GM15510 (cell line): Measurements from ENCODE around the gene COBL.

ENCODE experiments used
- POLR2A ChIP-seq: IDR thresholded peaks from 3 replicates; pipeline ENCODE4 v1.6.1; 2011; ENCODE audit warnings: borderline replicate concordance; ENCODE audit not compliant: insufficient read length; ENCODE audit errors: extremely low read depth

COBL gene

DNA sequence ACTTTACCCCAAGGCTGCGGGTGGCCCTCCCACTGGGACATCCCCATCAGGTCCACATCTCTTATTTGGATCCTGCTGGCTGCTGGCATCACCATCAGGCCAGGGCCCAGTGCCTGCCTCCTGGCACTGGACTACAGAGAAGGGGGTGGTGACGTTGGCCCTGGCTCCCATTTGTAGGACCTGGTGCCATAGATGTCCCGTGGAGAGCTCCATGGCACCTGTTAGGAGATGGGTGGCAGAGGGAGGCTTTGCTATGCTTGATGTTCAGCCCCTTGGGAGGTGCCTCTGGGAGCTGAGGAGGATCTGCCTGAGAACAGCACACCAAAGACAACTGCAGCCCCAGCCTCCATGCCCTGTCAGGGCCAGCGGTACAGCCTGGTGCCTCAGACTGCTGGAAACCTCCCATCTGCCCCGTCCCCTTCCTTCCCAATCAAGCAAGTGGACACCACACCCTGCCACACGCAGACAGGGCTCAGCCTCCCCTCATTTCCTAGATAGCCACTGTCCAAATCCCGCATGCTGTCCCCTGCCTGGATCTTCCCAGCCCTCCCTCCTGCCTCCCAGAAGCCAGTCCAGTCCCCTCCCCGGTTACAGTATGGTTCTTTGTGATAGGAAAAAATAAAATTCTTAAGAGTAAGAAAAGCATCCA is 303.9 kb downstream of the COBL start:
- TF ChIP-seq POLR2A: no peak

DNA sequence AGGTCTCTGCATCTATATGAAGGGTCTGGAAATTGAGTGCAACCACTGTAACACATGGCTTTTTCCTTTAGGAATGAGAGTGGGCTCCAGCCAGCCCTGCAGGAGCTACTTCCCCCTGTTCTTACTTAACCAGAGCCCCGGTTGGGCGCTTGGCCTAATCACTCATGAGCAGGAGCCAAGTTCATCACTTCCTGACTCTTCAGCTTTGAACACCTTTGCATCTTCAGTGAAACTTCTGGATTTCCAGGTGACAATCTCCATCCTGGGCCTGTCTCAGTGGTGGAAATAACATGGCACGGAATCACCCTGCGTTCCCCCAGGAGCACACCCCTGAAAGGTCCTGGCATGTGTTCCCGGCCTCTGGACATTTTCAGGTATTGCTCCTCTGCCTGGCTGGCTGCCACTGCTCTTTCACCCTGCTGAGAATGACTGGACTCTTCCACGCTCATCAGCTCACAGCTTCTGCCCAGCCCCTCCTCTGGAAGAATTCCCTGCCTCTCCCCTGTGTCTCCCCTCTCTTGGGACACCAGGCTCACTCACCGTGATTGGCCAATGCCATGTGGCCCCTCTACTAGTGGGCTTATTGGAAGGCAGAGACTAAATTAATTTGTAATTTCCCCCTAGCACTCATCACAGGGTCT is 304.8 kb downstream of the COBL start:
- no peak for TF ChIP-seq POLR2A

DNA sequence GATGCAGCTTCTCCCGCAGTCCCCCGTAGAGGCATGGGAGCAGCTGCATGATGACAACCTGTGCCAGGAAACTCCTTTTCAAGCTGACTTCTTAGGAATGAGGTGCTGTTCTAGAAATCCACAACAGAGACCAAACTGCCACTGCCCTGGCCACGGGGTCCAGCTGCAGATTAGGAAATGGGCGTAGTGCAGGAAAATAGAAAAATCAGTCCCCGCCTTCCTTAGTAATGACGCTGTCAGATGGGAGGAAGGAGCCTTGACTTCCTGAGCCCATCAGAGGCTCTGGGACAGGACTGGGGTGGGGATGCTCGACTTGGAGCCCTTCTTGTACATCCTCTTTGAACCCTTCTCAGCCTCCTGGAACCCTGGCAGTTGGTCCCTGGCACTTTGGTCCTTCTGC is 306.1 kb downstream of the COBL start:
- no peak for TF ChIP-seq POLR2A

DNA sequence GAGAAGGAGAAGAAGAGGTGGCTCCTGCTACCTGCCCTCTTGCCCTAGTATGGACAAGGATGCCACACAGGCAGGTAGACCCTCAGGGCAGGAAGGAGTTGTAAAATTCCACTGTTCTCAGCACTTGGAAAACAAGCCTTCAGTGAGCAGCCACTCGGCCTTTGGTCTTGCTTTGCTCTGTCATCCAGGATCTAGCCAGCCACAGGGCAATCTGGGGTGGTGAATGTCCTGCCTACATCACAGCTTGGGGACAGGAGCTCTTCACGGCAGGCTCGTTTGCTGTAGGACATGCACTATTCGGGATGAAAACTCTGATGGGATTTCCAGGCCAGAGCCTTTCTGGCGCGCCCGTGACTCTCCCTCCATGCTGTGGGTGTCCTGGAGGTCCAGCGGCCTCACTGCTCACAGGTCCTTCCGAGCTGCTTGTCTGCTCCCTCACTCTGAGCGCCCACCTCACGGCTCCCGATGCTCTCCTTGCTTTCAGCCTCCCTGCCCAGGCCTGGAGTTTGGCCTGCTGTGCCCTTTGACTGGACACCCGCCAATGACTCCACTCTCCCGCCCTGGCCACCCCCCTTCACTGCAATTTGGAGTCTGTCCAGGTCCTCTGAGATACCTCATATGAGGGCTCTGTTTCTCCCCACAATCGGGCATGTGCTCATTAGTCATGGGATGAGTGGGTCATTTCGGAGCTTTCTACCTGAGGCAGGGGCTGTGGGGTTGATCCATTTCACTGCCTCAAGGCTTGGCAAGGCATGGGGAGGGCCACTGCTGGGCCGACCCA is 306.7 kb downstream of the COBL start:
- TF ChIP-seq POLR2A: no peak

DNA sequence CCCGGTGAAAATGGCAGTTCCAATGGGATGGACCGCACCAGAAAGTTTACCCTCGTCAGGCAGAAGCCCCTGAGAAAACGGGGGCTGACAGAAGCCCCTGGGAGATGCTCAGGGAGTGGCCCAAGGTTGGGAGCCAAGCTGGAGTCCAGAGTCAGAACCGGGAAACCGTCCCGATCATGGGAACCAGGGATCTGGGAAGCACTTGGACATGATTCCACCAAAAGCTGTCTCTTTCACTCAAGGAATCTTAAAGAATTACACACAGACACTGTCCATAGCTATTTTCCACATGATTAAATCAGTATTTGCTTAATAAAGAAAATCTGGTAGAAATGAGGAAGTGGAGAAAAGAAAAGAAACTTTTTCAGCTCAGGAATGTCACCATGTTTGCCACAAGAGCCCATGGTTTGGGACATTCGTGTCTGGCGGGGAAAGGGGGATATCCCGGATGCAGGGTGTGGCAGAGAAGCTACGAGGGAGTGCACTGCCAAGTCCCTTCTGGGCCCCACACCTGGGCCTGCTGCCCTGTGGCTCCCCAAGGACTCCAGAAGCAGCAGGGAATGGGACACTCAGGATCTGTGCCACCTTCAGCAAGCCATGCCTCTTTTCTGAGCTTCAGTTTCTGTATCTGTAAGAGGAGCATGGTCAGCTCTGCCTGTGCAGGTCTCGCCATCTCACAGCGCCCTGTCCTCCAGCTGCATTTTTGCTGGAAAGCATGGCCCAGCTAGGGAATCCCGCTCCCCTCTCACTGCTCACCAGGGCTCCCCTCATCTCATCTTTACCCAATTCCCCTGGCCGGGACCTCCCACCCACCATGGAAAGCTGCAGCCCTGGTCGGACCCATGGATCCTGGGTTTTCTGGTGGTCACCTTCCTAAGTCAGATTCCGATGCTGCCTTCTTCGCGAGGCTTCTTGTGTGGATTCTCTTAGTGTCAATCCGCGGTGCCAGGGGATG is 308.8 kb downstream of the COBL start:
- TF ChIP-seq POLR2A: no peak

DNA sequence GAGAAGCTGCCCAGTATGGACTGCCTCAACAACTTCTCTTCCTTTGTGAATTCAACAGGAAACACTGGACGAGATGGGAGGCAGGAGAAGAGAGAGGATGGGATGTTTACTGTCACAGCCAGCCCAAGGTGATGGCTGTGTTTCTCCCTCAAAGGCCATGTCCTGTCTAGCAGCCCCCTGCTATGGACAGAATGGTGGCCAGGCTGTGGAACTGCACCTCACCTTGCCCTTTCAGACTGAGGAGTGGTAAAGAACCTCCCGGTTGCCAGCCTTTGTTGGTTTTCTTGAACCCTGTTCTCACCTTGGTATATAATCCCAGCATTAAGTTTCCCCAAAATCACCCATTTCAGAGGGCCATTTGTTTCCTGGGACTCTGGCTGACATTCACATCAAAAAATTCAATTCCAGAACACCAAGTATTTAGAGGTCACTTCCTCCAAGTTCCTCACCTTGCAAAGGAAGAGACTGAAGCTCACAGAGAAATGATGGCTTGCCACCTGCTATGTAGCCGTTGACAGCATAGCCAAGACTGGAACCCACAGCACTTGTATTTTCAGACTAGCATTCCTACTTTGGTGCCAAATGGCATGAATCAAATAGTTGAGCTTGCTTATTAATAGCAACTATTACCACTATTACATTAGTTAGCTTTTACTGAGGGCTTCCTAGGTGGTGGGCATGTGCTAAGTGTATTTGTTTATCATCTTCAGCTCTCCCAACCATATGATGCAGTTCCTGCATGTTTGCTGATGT is 309.9 kb downstream of the COBL start:
- TF ChIP-seq POLR2A: no peak

DNA sequence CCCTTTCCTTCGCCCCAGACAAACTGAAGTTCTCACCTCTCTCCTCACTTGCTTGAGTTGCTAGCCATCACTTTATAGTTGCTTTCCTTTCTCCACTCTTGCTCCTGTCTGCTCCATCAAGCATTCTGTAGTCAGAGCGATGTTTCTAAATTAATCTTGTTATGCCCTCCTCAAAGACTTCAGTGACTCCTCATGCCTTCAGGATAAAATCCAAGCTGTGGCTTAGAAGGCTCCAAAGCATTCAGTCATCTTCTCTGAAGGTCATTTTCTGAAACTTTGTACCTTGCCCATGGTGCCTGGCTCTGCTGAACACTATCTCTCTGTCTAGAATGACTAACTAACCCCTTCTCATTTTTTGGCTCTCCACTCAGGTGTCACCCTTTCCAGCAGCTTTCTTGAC is 311.5 kb downstream of the COBL start:
- no peak for TF ChIP-seq POLR2A

GRCh38 chr7:51000956-51001355 is 315.7 kb downstream of the COBL start:
- TF ChIP-seq POLR2A: no peak

GRCh38 chr7:50994753-50995319 is 321.8 kb downstream of the COBL start:
- TF ChIP-seq POLR2A: no peak

DNA sequence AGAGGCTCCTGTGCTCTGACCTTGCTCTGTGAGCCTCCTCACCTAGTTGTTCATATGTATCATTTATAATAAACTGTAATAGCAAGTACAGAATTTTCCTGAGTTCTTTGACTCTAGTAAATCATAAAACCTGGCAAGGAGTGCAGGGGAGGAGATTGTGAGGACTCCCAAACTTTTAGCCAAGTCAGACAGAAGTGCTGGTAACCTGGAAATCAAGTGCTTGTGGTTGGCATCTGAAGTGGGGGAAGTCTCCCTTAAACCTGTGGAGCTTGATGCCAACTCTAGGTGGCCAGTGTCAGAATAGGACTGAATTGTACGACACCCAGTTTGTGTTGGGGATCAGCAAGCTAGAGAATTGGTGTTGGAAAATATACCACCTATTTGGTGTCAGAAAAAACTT is 327.6 kb downstream of the COBL start:
- no peak for TF ChIP-seq POLR2A

- TF ChIP-seq POLR2A: no peak
These were observed 328.1 kb downstream of the COBL start for GRCh38 chr7:50988465-50988864.

DNA sequence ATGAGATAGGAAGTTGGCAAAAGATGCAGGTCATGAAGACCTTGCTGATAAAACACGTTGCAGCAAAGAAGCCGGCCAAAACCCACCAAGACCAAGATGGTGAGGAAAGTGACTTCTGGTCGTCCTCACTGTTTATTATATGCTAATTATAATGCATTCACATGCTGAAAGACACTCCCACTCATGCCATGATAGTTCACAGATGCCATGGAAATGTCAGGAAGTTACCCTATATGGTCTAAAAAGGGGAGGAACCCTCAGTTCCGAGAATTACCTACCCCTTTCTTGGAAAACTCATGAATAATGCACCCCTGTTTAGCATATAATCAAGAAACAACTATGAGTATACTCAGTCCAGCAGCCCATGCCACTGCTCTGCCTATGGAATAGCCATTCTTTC is 331.5 kb downstream of the COBL start:
- TF ChIP-seq POLR2A: no peak

DNA sequence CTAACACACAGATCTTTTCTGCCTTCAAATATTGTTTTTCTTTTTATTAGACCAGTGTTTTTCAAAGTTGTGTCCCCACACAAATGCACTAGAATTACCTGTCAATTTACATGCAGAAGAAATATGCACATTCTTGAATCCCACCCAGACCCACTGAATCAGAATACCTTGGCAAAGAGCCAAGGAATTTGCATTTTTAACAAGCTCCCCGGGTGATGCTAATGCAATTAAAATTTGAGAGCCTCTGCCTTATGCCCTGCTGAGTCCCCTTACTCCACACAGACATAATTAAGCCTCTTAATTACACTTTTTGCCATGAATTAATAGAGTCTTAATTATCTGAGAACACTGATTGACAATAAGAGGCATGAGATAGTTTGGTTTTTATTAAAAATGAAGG is 332.8 kb downstream of the COBL start:
- TF ChIP-seq POLR2A: no peak

DNA sequence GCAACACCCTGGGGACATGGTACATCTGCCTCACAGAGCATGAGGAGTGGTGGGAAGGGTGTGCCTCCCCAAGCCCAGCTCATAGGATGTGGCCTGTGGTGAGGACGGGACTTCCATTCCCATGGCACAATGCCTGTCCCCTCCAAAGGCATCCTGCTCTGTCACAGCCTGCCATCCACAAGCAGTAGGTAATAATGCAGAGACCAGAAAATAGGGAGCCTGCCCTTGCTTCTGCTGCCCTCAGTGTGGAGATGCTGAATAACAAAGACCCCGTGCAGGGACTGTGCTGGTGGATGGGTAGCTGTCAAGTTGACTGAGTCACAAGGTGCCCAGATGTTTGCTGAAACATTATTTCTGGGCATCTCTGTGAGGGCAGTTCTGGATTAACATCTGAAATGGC is 334.0 kb downstream of the COBL start:
- TF ChIP-seq POLR2A: no peak
